GM12878 (cell line): ENCODE measurements around the gene TIAM1. TPM values are rescaled to one million over a fixed set of nuclear protein-coding genes. Genes with fewer than 3 reads are reported as not detected.

ENCODE experiments used
- ATAC-seq: fragments of 200-7000 bp; cut with Tn5 transposase; 3 replicates; pipeline ENCODE4 v1.9.1; 2020; ENCODE audit warnings: mild to moderate bottlenecking, moderate library complexity
- BruUV-seq: library from RNA; stranded (reverse); fragments of 400-500 nt; replicated peaks from 2 replicates; lab custom pipeline; 2021; lab: Mats Ljungman, UMichigan
- CTCF ChIA-PET: fragments of 300-600 bp; sonication (Branson Sonifier 250); formaldehyde crosslinking; extraction: SDS; loops from one replicate; lab custom pipeline; 2021; ENCODE audit warnings: inconsistent platforms; lab: Yijun Ruan, JAX
- POLR2A ChIA-PET: fragments of 350-600 bp; formaldehyde crosslinking; extraction: SDS; loops from one replicate; lab custom pipeline; 2021; ENCODE audit warnings: inconsistent platforms; lab: Charles Lee
- RAD21 ChIA-PET: fragments of 300-600 bp; sonication (Branson Sonifier 250); formaldehyde crosslinking; loops from one replicate; lab custom pipeline; 2023; ENCODE audit warnings: antibody characterized with exemption; ENCODE audit not compliant: unreplicated experiment; lab: Charles Lee
- SMC1A ChIA-PET: fragments of 300-600 bp; sonication (Branson Sonifier 250); formaldehyde crosslinking; loops from one replicate; lab custom pipeline; 2023; ENCODE audit not compliant: unreplicated experiment, uncharacterized antibody; lab: Charles Lee
- DNase-seq: peaks from one replicate; pipeline ENCODE4 v3.0.0-alpha.2; 2011; ENCODE audit warnings: low read depth, low spot score
- FAIRE-seq: peaks from 3 replicates; lab custom pipeline; 2011; peaks lifted over from hg19 to GRCh38; lab: Jason Lieb, UNC
- H2AFZ ChIP-seq: 2 replicates; pipeline ENCODE4 v1.6.0; 2011; ENCODE audit warnings: low read depth, low read length, control low read depth; ENCODE audit not compliant: control insufficient read depth
- H3K27ac ChIP-seq: 2 replicates; pipeline ENCODE4 v1.5.1; 2011; ENCODE audit warnings: control low read depth; ENCODE audit not compliant: control insufficient read depth, insufficient read depth
- H3K27me3 ChIP-seq, 2 experiments: replicated peaks in 1 of 2; 2 replicates each; pipeline versions ENCODE4 v1.6.0 to v1.6.1; 2011; ENCODE audit warnings: low read length in 1 of 2; ENCODE audit not compliant: control insufficient read depth in 2 of 2, insufficient read depth in 2 of 2
- H3K36me3 ChIP-seq, 2 experiments: 2 replicates each; pipeline ENCODE4 v1.5.1; 2011; ENCODE audit warnings: low read length in 1 of 2; ENCODE audit not compliant: control insufficient read depth in 2 of 2, insufficient read depth in 2 of 2
- H3K4me1 ChIP-seq: 2 replicates; pipeline ENCODE4 v1.6.1; 2011; ENCODE audit warnings: mild to moderate bottlenecking, low read length, moderate library complexity, mixed read lengths; ENCODE audit not compliant: control insufficient read depth, insufficient read depth
- H3K4me2 ChIP-seq: 2 replicates; pipeline ENCODE4 v1.6.0; 2011; ENCODE audit warnings: control low read depth; ENCODE audit not compliant: control insufficient read depth, insufficient read depth
- H3K4me3 ChIP-seq: fragments of 200-600 bp; sonication (generic); 2 replicates; pipeline ENCODE4 v1.5.1; 2016
- H3K79me2 ChIP-seq: 2 replicates; pipeline ENCODE4 v1.6.0; 2011; ENCODE audit warnings: low read length; ENCODE audit not compliant: control insufficient read depth, insufficient read depth
- H3K9ac ChIP-seq: 2 replicates; pipeline ENCODE4 v1.8.0; 2011; ENCODE audit warnings: low read length, control low read depth, mixed read lengths; ENCODE audit not compliant: control insufficient read depth, insufficient read depth
- H3K9me3 ChIP-seq: replicated peaks from 3 replicates; pipeline ENCODE4 v1.5.1; 2011; ENCODE audit warnings: mild to moderate bottlenecking, low read length; ENCODE audit not compliant: control insufficient read depth, insufficient read depth
- H4K20me1 ChIP-seq: 2 replicates; pipeline ENCODE4 v1.6.0; 2011; ENCODE audit not compliant: control insufficient read depth, insufficient read depth
- CBX5 ChIP-seq: sonication (generic); IDR thresholded peaks from 2 replicates; pipeline ENCODE4 v1.6.1; 2016; ENCODE audit warnings: low read depth, moderate library complexity, mild to moderate bottlenecking, inconsistent platforms
- CREB1 ChIP-seq: IDR thresholded peaks from 2 replicates; pipeline ENCODE4 v1.6.1; 2012; ENCODE audit warnings: low read depth, mild to moderate bottlenecking, inconsistent platforms
- EGR1 ChIP-seq, 2 experiments: IDR thresholded peaks; 1 replicate in 1 of 2; 2 replicates in 1 of 2; pipeline ENCODE4 v1.6.1; 2011 to 2012; ENCODE audit warnings: low read depth in 2 of 2, low read length in 2 of 2, borderline replicate concordance in 1 of 2, mild to moderate bottlenecking in 1 of 2, moderate library complexity in 1 of 2
- HDGF ChIP-seq: fragments of 450-650 bp; IDR thresholded peaks from 2 replicates; pipeline ENCODE4 v1.6.1; 2016; ENCODE audit warnings: antibody characterized with exemption
- IKZF2 ChIP-seq, 2 experiments: fragments of 450-650 bp; IDR thresholded peaks; 2 replicates each; pipeline ENCODE4 v1.6.1; 2017; ENCODE audit warnings: mild to moderate bottlenecking in 2 of 2, moderate library complexity in 2 of 2
- LARP7 ChIP-seq: fragments of 450-650 bp; IDR thresholded peaks from 2 replicates; pipeline ENCODE4 v1.6.1; 2017; ENCODE audit warnings: mild to moderate bottlenecking
- MTA2 ChIP-seq: fragments of 450-650 bp; IDR thresholded peaks from 2 replicates; pipeline ENCODE4 v1.6.1; 2016; ENCODE audit warnings: low read depth, mild to moderate bottlenecking, moderate library complexity
- PML ChIP-seq: IDR thresholded peaks from 2 replicates; pipeline ENCODE4 v1.6.1; 2012; ENCODE audit warnings: low read length, inconsistent platforms
- RBBP5 ChIP-seq: fragments of 200-600 bp; sonication (generic); conservative IDR thresholded peaks from 2 replicates; pipeline ENCODE4 v1.6.1; 2016
- SMC3 ChIP-seq: IDR thresholded peaks from 2 replicates; pipeline ENCODE4 v1.6.1; 2011; ENCODE audit warnings: low read length, improper control_type of control experiment, borderline replicate concordance
- SREBF1 ChIP-seq: IDR thresholded peaks from 2 replicates; pipeline ENCODE4 v1.6.1; 2012; ENCODE audit warnings: mild to moderate bottlenecking, low read length
- SRF ChIP-seq, 2 experiments: IDR thresholded peaks; 2 replicates each; pipeline ENCODE4 v1.6.1; 2011; ENCODE audit warnings: low read depth in 2 of 2, low read length in 2 of 2, mild to moderate bottlenecking in 1 of 2, moderate library complexity in 1 of 2
- TAF1 ChIP-seq: IDR thresholded peaks from 2 replicates; pipeline ENCODE4 v1.6.1; 2011; ENCODE audit warnings: mild to moderate bottlenecking, low read depth, low read length, borderline replicate concordance
- TCF7 ChIP-seq: IDR thresholded peaks from 2 replicates; pipeline ENCODE4 v1.6.1; 2014; ENCODE audit warnings: antibody characterized with exemption, borderline replicate concordance
- YBX1 ChIP-seq: fragments of 450-650 bp; IDR thresholded peaks from 2 replicates; pipeline ENCODE4 v1.6.1; 2016; ENCODE audit warnings: antibody characterized with exemption
- ZBTB40 ChIP-seq: fragments of 450-650 bp; IDR thresholded peaks from 2 replicates; pipeline ENCODE4 v1.6.1; 2016; ENCODE audit warnings: mild to moderate bottlenecking, moderate library complexity, borderline replicate concordance
- WGBS: methylation state at CpG from one replicate; pipeline ENCODE4 v1.1.6; 2016; ENCODE audit warnings: low lambda C conversion rate; ENCODE audit not compliant: insufficient replicate concordance, insufficient coverage; ENCODE audit errors: missing lambda C conversion rate; 5-methylcytosine and 5-hydroxymethylcytosine counted together
- in situ Hi-C: fragments of 300-500 bp; cut with MboI; formaldehyde crosslinking; loops from 9 replicates; pipeline ENCODE4 v1.14.3; 2018; ENCODE audit warnings: mixed read lengths
- intact Hi-C: fragments of 100-400 bp; cut with micrococcal nuclease; formaldehyde crosslinking; loops from one replicate; pipeline ENCODE4 v1.14.2; 2022; ENCODE audit not compliant: unreplicated experiment
- polyA plus RNA-seq, 11 experiments: library from polyadenylated mRNA; depleted of rRNA in 4 of 11; unstranded in 6 of 11; stranded (reverse) in 5 of 11; fragments of >200 nt; fragmentation: Nextera tagmentation in 4 of 11; fragmentation: Illumina TruSeq in 1 of 11; extraction: Ambion mirVana in 4 of 11; extraction: Trizol in 1 of 11; gene quantifications; 1 replicate in 1 of 11; 2 replicates in 10 of 11; pipeline versions ENCODE4 v1.2.1 to v1.2.3, GENCODE V29; 2011 to 2016; ENCODE audit warnings: inconsistent platforms in 2 of 11, missing spikeins in 2 of 11, low read depth in 1 of 11
- total RNA-seq, 4 experiments: library from RNA; depleted of rRNA in 3 of 4; stranded (reverse); fragments of >200 nt in 3 of 4; fragmentation: Illumina TruSeq in 1 of 4; extraction: Trizol in 1 of 4; gene quantifications; 2 replicates each; pipeline versions ENCODE4 v1.2.1 to v1.2.3, GENCODE V29; 2013 to 2021

The TIAM1 gene
- total and polyA plus RNA-seq, 10 of the 15 experiments (the other 5 are each of a cell fraction or from before 2014, with no cell fraction given) = 0.31 to 35.9 (median 0.78) TPM

- no peak overlapping the region for H3K27ac ChIP-seq
- H3K27me3 ChIP-seq = no peaks in the 10 kb centered on the region
- FAIRE-seq = no peak
- H4K20me1 ChIP-seq = no peaks in the 10 kb centered on the region
- SMC1A ChIA-PET = no interaction called here
- H2AFZ ChIP-seq = no peak overlapping the region
- H3K9ac ChIP-seq = no peak overlapping the region
- H3K36me3 ChIP-seq = no peaks in the 10 kb centered on the region
- RAD21 ChIA-PET = no interaction called here
- no peak for ATAC-seq
- no peak for TF ChIP-seq IKZF2 (IDR thresholded peaks at IDR 0.05)
- TF ChIP-seq SRF (IDR thresholded peaks at IDR 0.05; ENCODE audit: low read depth in 2 of 2, low read length in 2 of 2) = no peak
- TF ChIP-seq EGR1 (IDR thresholded peaks at IDR 0.05; ENCODE audit: borderline replicate concordance in 1 of 2, low read depth in 2 of 2, low read length in 2 of 2) = no peak
- TF ChIP-seq ZBTB40 = no peak
- TF ChIP-seq RBBP5 = no peak
- no peak for TF ChIP-seq CBX5
- TF ChIP-seq SMC3 = no peak
- TF ChIP-seq CREB1 = no peak
- TF ChIP-seq MTA2 = no peak
- no peak for TF ChIP-seq PML
- no peak for TF ChIP-seq TCF7
- no peak for TF ChIP-seq LARP7
- no peak for TF ChIP-seq HDGF
- TF ChIP-seq TAF1 = no peak
- no peak for TF ChIP-seq SREBF1
- TF ChIP-seq YBX1 = no peak
- TF ChIP-seq, all 136 proteins: peak for 0
- Histone ChIP-seq H3K79me2 (no peaks in the 10 kb centered on the region), H3K4me1 (no peaks in the 10 kb centered on the region), H3K9me3 (no peaks in the 10 kb centered on the region), H3K4me2 (no peak overlapping the region), H3K4me3 (no peak overlapping the region)
- WGBS = 85% methylated on average over 5 of the region's 5 CpGs
- DNase-seq = no peak
- ChIA-PET CTCF (interaction anchor here (1.2 kb wide), 1 partner anchor 30 kb away, joined by 3 read pairs; no protein-coding TSS in a partner anchor), POLR2A (no interaction called here)
- no TSS peak for BruUV-seq
- in situ Hi-C loops (no loop called here), intact Hi-C loops (no loop called here)
Observed at GRCh38 chr21:31382060-31382459, 38.0 kb upstream of the TIAM1 start.
